ENCODE results near the gene GABARAP.
A peak's percentile ranks its signal among the peaks of the same experiment; 100 is the strongest.

Gene GABARAP

DNA sequence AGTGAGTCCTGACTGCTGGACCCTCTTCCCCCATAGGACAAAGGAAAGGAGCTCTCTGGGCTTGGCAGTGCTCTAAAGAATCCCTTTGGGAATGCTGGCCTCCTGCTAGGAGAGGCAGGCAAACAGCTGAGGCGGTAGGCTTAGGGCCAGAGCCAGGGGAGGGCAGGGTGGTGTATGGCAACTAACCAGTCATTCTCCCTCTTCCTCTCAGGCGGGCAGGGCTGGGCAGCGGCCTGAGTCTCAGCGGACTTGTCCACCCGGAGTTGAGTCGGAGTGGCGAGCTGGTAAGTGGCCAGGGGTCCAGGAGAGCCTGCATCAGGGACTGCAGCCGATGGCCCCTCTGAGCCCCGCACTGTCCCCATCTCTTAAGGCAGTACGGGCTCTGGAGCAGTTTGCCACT, 18.1 kb downstream of the GABARAP start:
- Histone ChIP-seq H3K4me3 (ENCODE audit: low read length) (no peak overlapping the region), H3K36me3 (ENCODE audit: insufficient read depth, low read length) (peaks cover 66% of the 10 kb centered on the region), H3K27me3 (ENCODE audit: control insufficient read depth, insufficient read depth, low read length) (no peaks in the 10 kb centered on the region), H3K9me3 (replicated peaks; ENCODE audit: low read length) (no peaks in the 10 kb centered on the region), H3K4me1 (ENCODE audit: control insufficient read depth, insufficient read depth, low read length) (peaks cover 25% of the 10 kb centered on the region), H3K9ac (ENCODE audit: low read depth, low read length) (no peak overlapping the region), H3K4me2 (ENCODE audit: low read length) (no peak overlapping the region)

DNA sequence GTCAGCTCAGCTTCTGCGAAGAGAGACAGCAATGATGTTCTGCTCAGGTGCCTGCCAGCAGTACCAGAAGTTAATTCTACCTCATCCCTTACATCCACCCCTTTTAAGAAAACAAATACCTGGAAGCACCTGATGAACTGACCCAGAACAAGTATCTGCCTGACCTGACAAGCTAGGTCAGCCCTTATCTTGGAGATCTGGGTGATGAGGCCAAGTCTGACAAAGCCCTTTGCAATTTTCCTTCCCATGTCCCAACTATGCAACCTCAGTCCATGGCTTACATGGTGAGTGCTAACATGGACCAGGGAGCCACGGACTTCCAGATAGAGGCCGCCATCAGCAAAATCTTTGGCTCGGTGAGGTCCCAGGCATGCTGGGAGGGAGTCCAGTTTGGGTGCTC, 18.9 kb downstream of the GABARAP start:
- peaks cover 29% of the 10 kb centered on the region for H3K4me1 ChIP-seq (ENCODE audit: control insufficient read depth, insufficient read depth, low read length)
- no peak overlapping the region for H3K4me2 ChIP-seq (ENCODE audit: low read length)
- no peaks in the 10 kb centered on the region for H3K9me3 ChIP-seq (replicated peaks; ENCODE audit: low read length)
- no peaks in the 10 kb centered on the region for H3K27me3 ChIP-seq (ENCODE audit: control insufficient read depth, insufficient read depth, low read length)
- peaks cover 59% of the 10 kb centered on the region for H3K36me3 ChIP-seq (ENCODE audit: insufficient read depth, low read length)
- H3K4me3 ChIP-seq (ENCODE audit: low read length): no peak overlapping the region
- no peak overlapping the region for H3K9ac ChIP-seq (ENCODE audit: low read depth, low read length)

- Histone ChIP-seq H3K27me3 (ENCODE audit: control insufficient read depth, insufficient read depth, low read length) (no peaks in the 10 kb centered on the region), H3K9ac (ENCODE audit: low read depth, low read length) (no peak overlapping the region), H3K4me1 (ENCODE audit: control insufficient read depth, insufficient read depth, low read length) (peaks cover 29% of the 10 kb centered on the region), H3K36me3 (ENCODE audit: insufficient read depth, low read length) (peaks cover 54% of the 10 kb centered on the region), H3K9me3 (replicated peaks; ENCODE audit: low read length) (no peaks in the 10 kb centered on the region), H3K4me3 (ENCODE audit: low read length) (no peak overlapping the region), H3K4me2 (ENCODE audit: low read length) (no peak overlapping the region)
These were observed 19.3 kb downstream of the GABARAP start for GRCh38 chr17:7222972-7223292.

DNA sequence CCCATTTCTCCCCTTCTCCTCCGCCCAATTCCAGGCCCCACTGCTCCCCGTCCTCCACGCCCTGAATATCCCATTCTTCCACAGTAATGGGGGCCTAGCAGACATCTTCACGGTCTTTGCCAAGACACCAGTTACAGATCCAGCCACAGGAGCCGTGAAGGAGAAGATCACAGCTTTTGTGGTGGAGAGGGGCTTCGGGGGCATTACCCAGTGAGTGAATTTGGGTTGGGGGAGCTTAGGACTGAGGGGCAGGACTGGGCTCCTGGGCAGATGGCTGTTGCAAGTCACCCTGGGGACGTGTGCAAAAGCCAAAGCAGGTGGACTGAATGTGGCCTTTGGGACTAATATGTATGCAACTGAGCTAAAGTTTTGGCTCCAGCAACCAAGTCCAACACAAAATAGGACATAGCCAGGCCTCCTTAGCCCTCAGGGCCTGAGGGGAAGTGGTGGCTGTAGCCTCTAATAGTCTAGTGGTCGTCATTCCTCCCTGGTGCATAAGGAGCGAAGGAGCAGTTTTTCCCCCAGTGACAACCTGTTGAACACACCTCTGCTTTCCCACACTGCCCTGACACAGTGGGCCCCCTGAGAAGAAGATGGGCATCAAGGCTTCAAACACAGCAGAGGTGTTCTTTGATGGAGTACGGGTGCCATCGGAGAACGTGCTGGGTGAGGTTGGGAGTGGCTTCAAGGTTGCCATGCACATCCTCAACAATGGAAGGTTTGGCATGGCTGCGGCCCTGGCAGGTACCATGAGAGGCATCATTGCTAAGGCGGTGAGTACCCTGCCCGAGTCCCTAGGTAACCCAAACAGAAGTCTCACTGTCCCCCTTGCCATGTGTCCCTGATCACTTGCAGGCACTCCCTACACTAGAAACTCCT, 19.9 kb downstream of the GABARAP start:
- Histone ChIP-seq H3K4me2 (ENCODE audit: low read length) (no peak overlapping the region), H3K9ac (ENCODE audit: low read depth, low read length) (no peak overlapping the region), H3K4me3 (ENCODE audit: low read length) (no peak overlapping the region), H3K9me3 (replicated peaks; ENCODE audit: low read length) (no peaks in the 10 kb centered on the region), H3K27me3 (ENCODE audit: control insufficient read depth, insufficient read depth, low read length) (no peaks in the 10 kb centered on the region), H3K4me1 (ENCODE audit: control insufficient read depth, insufficient read depth, low read length) (peaks cover 33% of the 10 kb centered on the region), H3K36me3 (ENCODE audit: insufficient read depth, low read length) (peaks cover 48% of the 10 kb centered on the region)

DNA sequence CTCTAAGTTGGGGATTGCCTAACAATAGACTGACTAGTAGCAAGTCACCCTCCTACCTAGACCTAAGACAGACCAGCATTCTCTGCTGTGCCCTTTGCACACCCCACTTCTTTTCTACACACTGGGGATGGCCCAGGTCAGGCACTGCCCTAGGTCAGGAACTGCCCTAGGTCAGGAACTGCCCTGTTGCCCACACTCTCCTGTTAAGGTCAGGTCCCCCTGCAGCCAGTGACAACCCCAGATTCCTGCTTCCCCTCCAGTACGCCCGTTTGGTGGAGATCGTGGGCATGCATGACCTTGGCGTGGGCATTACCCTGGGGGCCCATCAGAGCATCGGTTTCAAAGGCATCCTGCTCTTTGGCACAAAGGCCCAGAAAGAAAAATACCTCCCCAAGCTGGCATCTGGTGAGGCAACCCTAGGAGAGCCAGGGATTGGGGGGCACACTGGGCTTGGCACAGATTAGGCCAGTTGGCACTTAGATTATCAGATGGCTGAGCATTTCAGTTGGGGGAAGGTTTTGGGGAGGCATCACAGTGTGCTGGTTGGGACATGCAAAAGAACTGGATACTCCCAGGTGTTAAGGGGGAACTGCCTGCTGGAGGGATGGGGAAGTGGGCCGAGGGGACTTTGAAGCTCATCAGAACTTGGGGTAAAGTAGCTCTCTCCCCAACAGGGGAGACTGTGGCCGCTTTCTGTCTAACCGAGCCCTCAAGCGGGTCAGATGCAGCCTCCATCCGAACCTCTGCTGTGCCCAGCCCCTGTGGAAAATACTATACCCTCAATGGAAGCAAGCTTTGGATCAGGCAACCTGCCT, 20.8 kb downstream of the GABARAP start:
- Histone ChIP-seq H3K36me3 (ENCODE audit: insufficient read depth, low read length) (peaks cover 40% of the 10 kb centered on the region), H3K4me2 (ENCODE audit: low read length) (peak overlapping the region; percentile 90), H3K9me3 (replicated peaks; ENCODE audit: low read length) (no peaks in the 10 kb centered on the region), H3K4me3 (ENCODE audit: low read length) (peak overlapping the region; percentile 95), H3K4me1 (ENCODE audit: control insufficient read depth, insufficient read depth, low read length) (peaks cover 36% of the 10 kb centered on the region), H3K27me3 (ENCODE audit: control insufficient read depth, insufficient read depth, low read length) (no peaks in the 10 kb centered on the region), H3K9ac (ENCODE audit: low read depth, low read length) (peak overlapping the region; percentile 93)

GRCh38 chr17:7220593-7221277, 21.5 kb downstream of the GABARAP start:
- Histone ChIP-seq H3K4me2 (ENCODE audit: low read length) (peak overlapping the region; percentile 90), H3K4me3 (ENCODE audit: low read length) (peak overlapping the region; percentile 95), H3K9ac (ENCODE audit: low read depth, low read length) (peak overlapping the region; percentile 93), H3K36me3 (ENCODE audit: insufficient read depth, low read length) (peaks cover 39% of the 10 kb centered on the region), H3K9me3 (replicated peaks; ENCODE audit: low read length) (no peaks in the 10 kb centered on the region), H3K4me1 (ENCODE audit: control insufficient read depth, insufficient read depth, low read length) (peaks cover 43% of the 10 kb centered on the region), H3K27me3 (ENCODE audit: control insufficient read depth, insufficient read depth, low read length) (no peaks in the 10 kb centered on the region)

- H3K27me3 ChIP-seq (ENCODE audit: control insufficient read depth, insufficient read depth, low read length): no peaks in the 10 kb centered on the region
- H3K4me2 ChIP-seq (ENCODE audit: low read length): peak within 1 kb of the TSS; percentile 90
- peak within 1 kb of the TSS; percentile 93 for H3K9ac ChIP-seq (ENCODE audit: low read depth, low read length)
- H3K9me3 ChIP-seq (replicated peaks; ENCODE audit: low read length): no peaks in the 10 kb centered on the region
- H3K4me1 ChIP-seq (ENCODE audit: control insufficient read depth, insufficient read depth, low read length): peaks cover 49% of the 10 kb centered on the region
- H3K36me3 ChIP-seq (ENCODE audit: insufficient read depth, low read length): peaks cover 38% of the 10 kb centered on the region
- H3K4me3 ChIP-seq (ENCODE audit: low read length): peak within 1 kb of the TSS; percentile 95
These were observed 22.2 kb downstream of the GABARAP start, which contains the start of the genes ACADVL and DLG4 for GRCh38 chr17:7219812-7220592. Gene ACADVL (plus strand): TSS chr17:7219938. CDS start chr17:7219985, 47 bp downstream. Gene DLG4 (minus strand): TSS chr17:7219836.

DNA sequence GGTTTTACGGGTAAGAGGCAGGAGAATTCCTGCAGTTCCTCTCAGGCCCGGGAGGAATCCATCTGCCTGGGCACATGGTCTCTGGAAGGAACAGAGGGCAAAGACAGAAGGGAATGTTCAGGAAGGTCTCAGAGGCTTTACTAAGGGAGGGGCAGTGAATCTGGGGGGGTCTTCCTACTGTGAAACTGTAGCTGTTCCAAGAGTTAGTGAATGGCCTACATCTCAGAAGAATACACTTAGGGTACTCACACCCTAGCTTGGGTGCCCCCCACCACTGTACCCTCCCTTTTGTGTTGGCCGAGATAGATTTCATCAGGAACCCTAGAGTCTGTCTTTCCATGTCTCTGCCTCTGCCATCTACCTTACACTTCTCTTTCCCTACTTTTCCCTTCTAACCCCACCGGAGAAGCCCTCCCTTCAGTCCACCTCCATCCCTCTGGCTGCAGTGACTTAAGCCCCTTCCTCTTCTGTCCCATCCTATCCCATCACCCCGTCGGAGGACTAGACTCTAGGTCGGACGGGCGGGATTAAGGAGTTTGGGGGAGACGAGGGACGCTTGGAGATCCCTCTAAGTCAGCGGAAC, 22.9 kb downstream of the GABARAP start:
- Histone ChIP-seq H3K4me1 (ENCODE audit: control insufficient read depth, insufficient read depth, low read length) (peaks cover 52% of the 10 kb centered on the region), H3K4me2 (ENCODE audit: low read length) (peak overlapping the region; percentile 90), H3K36me3 (ENCODE audit: insufficient read depth, low read length) (peaks cover 33% of the 10 kb centered on the region), H3K4me3 (ENCODE audit: low read length) (peak overlapping the region; percentile 95), H3K9ac (ENCODE audit: low read depth, low read length) (peak overlapping the region; percentile 93), H3K9me3 (replicated peaks; ENCODE audit: low read length) (no peaks in the 10 kb centered on the region), H3K27me3 (ENCODE audit: control insufficient read depth, insufficient read depth, low read length) (no peaks in the 10 kb centered on the region)

- Histone ChIP-seq H3K27me3 (ENCODE audit: control insufficient read depth, insufficient read depth, low read length) (no peaks in the 10 kb centered on the region), H3K9me3 (replicated peaks; ENCODE audit: low read length) (no peaks in the 10 kb centered on the region), H3K4me3 (ENCODE audit: low read length) (no peak overlapping the region), H3K4me2 (ENCODE audit: low read length) (peak overlapping the region; percentile 90), H3K36me3 (ENCODE audit: insufficient read depth, low read length) (peaks cover 27% of the 10 kb centered on the region), H3K4me1 (ENCODE audit: control insufficient read depth, insufficient read depth, low read length) (peaks cover 57% of the 10 kb centered on the region), H3K9ac (ENCODE audit: low read depth, low read length) (no peak overlapping the region)
These were observed 23.5 kb downstream of the GABARAP start for GRCh38 chr17:7218758-7219157.

DNA sequence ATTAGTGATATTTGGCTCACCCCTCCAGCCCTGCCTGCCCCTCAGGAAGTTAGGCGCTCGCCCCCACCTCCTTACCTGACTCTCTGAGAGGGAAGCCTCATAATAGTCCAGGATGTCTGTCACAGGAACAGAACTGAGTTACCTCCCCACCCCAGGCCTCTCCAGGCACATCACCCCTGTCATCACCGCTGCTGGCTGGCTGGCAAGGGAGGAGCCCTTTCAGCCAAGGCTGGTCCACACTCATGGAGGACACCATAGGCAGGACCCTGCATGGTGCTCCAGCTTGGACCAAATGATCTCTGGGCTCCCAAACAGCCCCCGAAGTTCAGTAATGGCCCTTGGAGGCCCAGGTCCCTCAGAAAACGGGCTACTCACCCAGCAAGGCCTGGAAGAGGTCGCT, 24.1 kb downstream of the GABARAP start:
- peaks cover 22% of the 10 kb centered on the region for H3K36me3 ChIP-seq (ENCODE audit: insufficient read depth, low read length)
- H3K4me3 ChIP-seq (ENCODE audit: low read length): peak overlapping the region; percentile 66
- H3K9me3 ChIP-seq (replicated peaks; ENCODE audit: low read length): no peaks in the 10 kb centered on the region
- H3K4me2 ChIP-seq (ENCODE audit: low read length): peak overlapping the region; percentile 78
- peak overlapping the region; percentile 73 for H3K9ac ChIP-seq (ENCODE audit: low read depth, low read length)
- H3K4me1 ChIP-seq (ENCODE audit: control insufficient read depth, insufficient read depth, low read length): peaks cover 60% of the 10 kb centered on the region
- H3K27me3 ChIP-seq (ENCODE audit: control insufficient read depth, insufficient read depth, low read length): no peaks in the 10 kb centered on the region
